Right cardiac atrium (tissue), 5 donors: ENCODE data around the gene CAMTA1. TPM values are rescaled to one million over a fixed set of nuclear protein-coding genes. Genes with fewer than 3 reads are reported as not detected.
A peak's percentile ranks its signal among the peaks of the same experiment; 100 is the strongest.

Experiments used
- ATAC-seq, 2 donors: fragments of 200-7000 bp; cut with Tn5 transposase; one replicate each; pipeline versions ENCODE4 v1.8.0 to v1.9.1; 2020; ENCODE audit warnings: moderate library complexity in 2 of 2, mild to moderate bottlenecking in 1 of 2
- DNase-seq, 3 donors: peaks; one replicate each; pipeline ENCODE4 v3.0.0-alpha.2; 2020
- H3K27ac ChIP-seq: one replicate; pipeline ENCODE4 v1.5.1; 2013; ENCODE audit warnings: mild to moderate bottlenecking, low read length, control low read depth, moderate library complexity
- H3K27me3 ChIP-seq: one replicate; pipeline ENCODE4 v1.6.1; 2013; ENCODE audit not compliant: control insufficient read depth, insufficient read depth
- H3K4me1 ChIP-seq: one replicate; pipeline ENCODE4 v1.6.1; 2013; ENCODE audit warnings: low read length; ENCODE audit not compliant: control insufficient read depth, insufficient read depth
- H3K4me3 ChIP-seq: one replicate; pipeline ENCODE4 v1.5.1; 2013; ENCODE audit warnings: low read length, control low read depth
- H3K9me3 ChIP-seq: one replicate; pipeline ENCODE4 v1.6.1; 2013; ENCODE audit warnings: low read length; ENCODE audit not compliant: control insufficient read depth
- WGBS: extraction: QIAGEN DNeasy Blood & Tissue Kit; methylation state at CpG from one replicate; pipeline ENCODE4 v1.1.7; 2013; 5-methylcytosine and 5-hydroxymethylcytosine counted together
- intact Hi-C, 4 donors: fragments of 100-400 bp; cut with DNase I; formaldehyde crosslinking; loops; one replicate each; pipeline versions ENCODE4 v1.11.0 to v1.14.0; 2022 to 2023
- polyA plus RNA-seq: library from polyadenylated mRNA; stranded (reverse); fragments of 200-250 nt; gene quantifications from one replicate; pipeline ENCODE4 v1.2.3, GENCODE V29; 2013
- total RNA-seq, 4 donors: library from RNA; stranded (reverse); fragmentation: NEBNext Ultra II Directional; extraction: Animal tissue kit (Norgen Biotek cat#: 25700); gene quantifications; one replicate each; pipeline ENCODE4 v1.2.1, GENCODE V29; 2021
- donor health status: healthy with polysubstance abuse.
- donor health status: DM: no; HTN: yes; CAD: no.
- donor health status: DM: no; HTN: no; CAD: no.
- donor health status: DM: no; HTN: yes; CAD: no; lungs with severe emphysema.
- donor health status: DM: yes; HTN: yes; CAD: no.

The CAMTA1 gene
- total and polyA plus RNA-seq, 5 donors = 155 to 334 (median 164) TPM

DNA sequence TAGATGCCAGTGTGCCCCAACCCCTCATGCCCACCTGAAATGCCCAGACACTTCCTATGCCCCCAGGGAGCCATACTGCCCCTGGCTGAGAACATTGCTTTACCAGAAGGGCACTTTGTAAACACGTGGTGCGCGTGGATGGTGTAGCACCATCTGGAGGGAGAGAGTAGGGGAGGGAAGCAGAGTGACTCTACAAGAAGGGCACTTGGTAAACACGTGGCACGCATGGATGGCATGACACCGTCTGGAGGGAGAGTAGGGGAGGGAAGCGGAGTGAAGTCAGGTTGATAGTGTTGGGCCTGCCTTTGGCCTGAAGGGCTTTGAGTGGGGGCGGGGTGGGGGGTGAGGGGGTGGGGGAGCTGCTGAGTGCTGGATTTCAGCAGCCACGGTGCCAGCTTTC is 661.8 kb downstream of the CAMTA1 start:
- ATAC-seq (peak in 1 of 2 donors; percentile 23), DNase-seq (no peak)
- WGBS = 71% methylated on average over 9 of the region's 9 CpGs
- H3K27ac ChIP-seq = no peak overlapping the region
- H3K4me3 ChIP-seq = no peak overlapping the region
- no peaks in the 10 kb centered on the region for H3K9me3 ChIP-seq
- intact Hi-C loops = no loop called here
- H3K4me1 ChIP-seq = no peaks in the 10 kb centered on the region
- no peaks in the 10 kb centered on the region for H3K27me3 ChIP-seq

DNA sequence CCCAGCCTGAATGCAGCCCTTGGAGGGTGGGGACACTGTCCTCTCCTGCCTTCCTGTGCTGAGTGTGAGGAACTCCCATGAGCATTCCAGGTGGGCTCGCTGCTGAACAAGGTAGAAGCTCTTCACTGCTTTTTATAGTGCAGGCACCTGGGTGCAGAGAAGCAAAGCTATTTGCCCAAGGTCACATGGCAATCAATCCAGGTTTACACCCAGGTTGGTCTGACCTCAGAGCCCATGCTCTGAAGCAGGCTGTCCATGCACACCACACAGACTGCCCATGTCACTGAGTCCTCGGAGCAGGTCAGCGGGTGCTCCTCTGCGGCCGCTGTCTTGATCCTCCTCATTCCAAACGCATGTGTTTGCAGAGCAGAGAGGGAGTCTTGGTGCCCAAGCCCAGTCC is 662.5 kb downstream of the CAMTA1 start:
- WGBS = 84% methylated on average over 6 of the region's 6 CpGs
- no peaks in the 10 kb centered on the region for H3K9me3 ChIP-seq
- intact Hi-C loops = no loop called here
- ATAC-seq (no peak), DNase-seq (no peak)
- no peak overlapping the region for H3K27ac ChIP-seq
- H3K27me3 ChIP-seq = no peaks in the 10 kb centered on the region
- no peaks in the 10 kb centered on the region for H3K4me1 ChIP-seq
- H3K4me3 ChIP-seq = no peak overlapping the region

DNA sequence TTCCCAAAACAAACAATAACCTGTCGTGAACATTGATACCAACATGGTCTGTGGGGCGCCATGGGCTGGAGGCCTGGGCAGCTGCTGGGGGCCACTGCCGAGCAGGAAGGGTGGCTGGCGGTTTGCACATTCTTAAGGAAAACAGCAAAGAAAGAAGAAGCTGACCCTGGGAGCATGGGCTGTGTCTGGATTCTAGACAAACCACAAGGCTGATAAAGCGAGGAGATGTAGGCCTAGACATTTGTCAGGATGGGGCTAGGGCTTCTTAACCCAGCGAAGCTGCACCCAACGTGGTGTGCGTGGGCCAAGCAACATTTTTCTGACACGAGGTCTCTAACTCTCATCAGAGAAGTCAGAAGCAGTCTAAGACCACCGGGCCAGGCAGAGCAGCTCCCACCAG is 663.7 kb downstream of the CAMTA1 start:
- 90% methylated on average over 10 of the region's 10 CpGs for WGBS
- intact Hi-C loops = no loop called here
- ATAC-seq (no peak), DNase-seq (no peak)
- Histone ChIP-seq H3K27me3 (no peaks in the 10 kb centered on the region), H3K4me1 (no peaks in the 10 kb centered on the region), H3K4me3 (no peak overlapping the region), H3K9me3 (no peaks in the 10 kb centered on the region), H3K27ac (no peak overlapping the region)

DNA sequence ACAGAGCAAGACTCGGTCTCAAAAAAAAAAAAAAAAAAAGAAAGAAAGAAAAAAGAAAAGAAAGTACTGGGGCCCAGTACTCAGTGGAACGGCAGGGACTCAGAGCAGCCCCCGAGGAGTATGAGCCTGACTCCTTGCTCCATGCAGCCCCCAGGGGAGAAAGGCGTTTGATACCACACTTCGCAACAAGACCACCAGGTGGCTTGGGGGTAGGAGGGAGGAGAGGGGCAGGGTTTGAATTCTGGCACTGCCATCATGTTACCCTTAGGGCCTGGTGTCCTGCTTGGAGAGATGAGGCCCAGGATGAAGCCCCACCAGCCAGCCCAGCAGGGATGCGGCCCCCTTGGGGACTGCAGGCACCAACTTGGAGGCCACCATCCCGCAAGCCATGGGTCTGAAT is 664.5 kb downstream of the CAMTA1 start:
- WGBS = 95% methylated on average over 7 of the region's 7 CpGs
- Histone ChIP-seq H3K4me1 (no peaks in the 10 kb centered on the region), H3K27me3 (no peaks in the 10 kb centered on the region), H3K4me3 (no peak overlapping the region), H3K9me3 (no peaks in the 10 kb centered on the region), H3K27ac (no peak overlapping the region)
- ATAC-seq (no peak), DNase-seq (no peak)
- intact Hi-C loops = loop anchor here (5.0 to 10.0 kb wide), 3 partner anchors 125 to 198 kb away; no protein-coding TSS in a partner anchor

DNA sequence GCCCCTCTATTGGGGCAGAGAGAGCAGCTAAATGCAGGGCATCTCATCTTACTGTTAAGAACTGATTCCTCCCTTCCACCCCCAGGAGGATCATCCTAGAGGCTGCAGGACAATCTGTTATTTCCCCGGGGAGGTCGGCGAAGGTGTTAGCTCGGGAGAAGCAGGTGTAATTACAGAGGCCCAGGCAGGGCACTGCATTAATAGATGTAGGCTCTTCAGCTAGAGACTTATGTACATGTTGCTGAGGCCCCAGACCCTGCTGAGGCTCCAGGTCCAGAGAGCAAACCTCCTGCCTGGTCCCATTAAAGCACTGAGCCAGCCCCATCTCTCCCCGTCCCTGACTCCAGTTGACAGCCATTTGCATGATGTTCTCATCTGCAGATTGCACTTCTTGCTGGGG is 665.6 kb downstream of the CAMTA1 start:
- peak in 1 of 3 donors; percentile 10 for DNase-seq
- intact Hi-C loops = loop anchor here (5.0 to 10.0 kb wide), 3 partner anchors 124 to 196 kb away; no protein-coding TSS in a partner anchor
- Histone ChIP-seq H3K27me3 (no peaks in the 10 kb centered on the region), H3K4me1 (no peaks in the 10 kb centered on the region), H3K4me3 (no peak overlapping the region), H3K9me3 (no peaks in the 10 kb centered on the region), H3K27ac (no peak overlapping the region)
- no peak for ATAC-seq
- WGBS = 86% methylated on average over 5 of the region's 5 CpGs

DNA sequence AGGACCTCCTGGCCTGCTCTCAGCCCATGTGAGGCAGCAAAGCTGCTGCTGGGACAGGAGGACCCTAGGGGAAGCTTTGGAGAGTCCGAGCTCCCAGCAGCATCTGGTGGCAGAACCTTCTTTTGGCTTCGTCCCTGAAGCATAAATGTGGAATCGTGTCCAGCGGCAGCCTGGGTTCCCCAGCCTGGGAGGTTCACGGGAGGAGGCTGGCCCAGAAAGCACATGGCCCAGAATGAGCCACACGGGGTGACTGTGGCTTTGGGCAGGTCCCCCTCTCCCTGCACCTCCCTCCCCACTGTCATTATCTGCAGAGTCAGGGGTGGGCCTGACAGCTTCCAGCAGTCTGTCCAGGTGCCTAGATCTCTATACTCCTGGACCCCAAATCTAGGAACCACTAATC is 667.8 kb downstream of the CAMTA1 start:
- no peaks in the 10 kb centered on the region for H3K4me1 ChIP-seq
- intact Hi-C loops = loop anchor here (5.0 to 10.0 kb wide), 3 partner anchors 122 to 194 kb away; no protein-coding TSS in a partner anchor
- no peaks in the 10 kb centered on the region for H3K27me3 ChIP-seq
- DNase-seq (no peak), ATAC-seq (no peak)
- 62% methylated on average over 6 of the region's 6 CpGs for WGBS
- no peak overlapping the region for H3K4me3 ChIP-seq
- no peak overlapping the region for H3K27ac ChIP-seq
- H3K9me3 ChIP-seq = no peaks in the 10 kb centered on the region

DNA sequence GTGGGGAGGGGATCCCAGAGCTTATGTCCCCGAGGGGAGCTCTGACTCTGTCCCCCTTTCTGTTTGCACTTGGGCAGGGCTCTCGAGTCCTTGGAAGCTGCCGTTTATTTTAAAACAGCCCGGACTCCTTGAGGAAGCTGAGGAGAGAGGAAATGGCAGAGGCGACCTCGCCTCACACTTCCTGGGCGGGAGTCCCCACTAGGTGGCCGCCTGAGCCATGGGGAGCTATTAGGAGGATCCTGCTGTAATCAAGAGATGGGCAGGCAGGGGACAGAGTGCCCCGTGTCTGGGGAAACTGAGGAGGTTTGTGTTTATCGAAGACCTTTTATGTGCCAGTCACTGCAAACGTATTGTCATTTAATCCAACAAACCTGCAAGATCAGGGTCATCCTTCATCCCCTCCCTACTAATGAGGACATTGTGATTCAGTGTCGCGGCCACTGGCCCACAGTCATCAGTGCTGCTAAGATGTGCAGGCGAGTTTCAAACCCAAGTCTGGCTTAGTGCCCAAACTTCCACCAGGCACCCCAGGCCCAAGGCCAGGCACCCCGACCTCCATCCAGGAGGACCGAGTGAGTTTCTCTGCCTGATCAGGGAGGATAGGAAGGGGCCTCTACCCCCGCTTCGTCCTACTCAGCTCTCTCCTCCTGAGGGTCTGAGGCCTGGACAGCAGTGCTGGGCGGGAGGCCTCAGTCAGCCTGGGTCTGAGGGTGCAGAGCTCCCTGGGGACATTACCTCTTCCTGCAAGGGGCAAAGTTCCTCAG is 669.0 kb downstream of the CAMTA1 start:
- no peak overlapping the region for H3K27ac ChIP-seq
- no peaks in the 10 kb centered on the region for H3K4me1 ChIP-seq
- ATAC-seq (peak; percentile 58 to 59), DNase-seq (peak in 2 of 3 donors; percentile 70 to 81)
- intact Hi-C loops = loop anchor here (5.0 to 10.0 kb wide), 3 partner anchors 121 to 193 kb away; no protein-coding TSS in a partner anchor
- no peak overlapping the region for H3K4me3 ChIP-seq
- WGBS = 53% methylated on average over 19 of the region's 19 CpGs
- H3K9me3 ChIP-seq = no peaks in the 10 kb centered on the region
- H3K27me3 ChIP-seq = no peaks in the 10 kb centered on the region

DNA sequence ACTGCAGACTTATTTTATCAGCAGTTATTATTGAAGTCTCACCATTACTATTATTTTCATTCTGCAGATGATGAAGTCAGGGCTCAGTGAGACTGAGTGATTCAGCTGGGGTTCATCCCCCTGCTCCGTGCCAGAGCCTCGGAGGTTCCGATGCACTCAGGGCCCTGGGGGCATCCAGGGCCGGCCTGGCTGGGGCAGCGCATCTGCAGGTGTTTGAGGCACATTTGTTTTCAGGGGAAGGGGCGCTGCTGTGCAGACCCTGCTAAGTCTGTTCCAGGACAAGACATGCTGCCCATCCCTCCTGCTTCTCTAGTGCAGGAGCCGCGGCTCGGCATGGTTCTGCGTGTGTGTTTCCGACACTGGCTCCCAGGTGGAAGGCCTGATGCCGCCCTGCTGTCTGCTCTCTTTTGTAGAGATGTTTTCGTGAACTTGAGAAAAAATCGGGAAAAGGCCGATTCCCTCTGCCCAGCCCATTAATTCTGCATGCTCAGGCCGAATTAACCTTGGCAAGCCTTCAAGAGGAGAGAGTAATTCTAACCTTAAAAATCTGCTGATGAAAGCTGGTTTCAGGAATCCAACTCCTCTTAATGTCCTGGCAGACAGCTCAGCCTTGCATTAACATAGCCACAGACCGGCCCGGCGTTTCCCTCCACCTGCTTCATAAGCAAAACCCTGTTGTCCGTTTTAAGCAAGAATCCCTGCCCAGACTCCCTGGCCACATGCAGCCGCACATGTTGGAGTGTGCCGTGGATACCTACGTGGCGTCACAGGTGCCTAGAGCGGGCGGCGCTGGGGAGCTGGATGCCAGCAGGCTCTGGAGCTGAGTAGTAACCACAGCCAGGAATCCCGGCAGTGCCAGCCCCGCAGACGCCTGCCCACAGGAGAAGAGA is 669.9 kb downstream of the CAMTA1 start:
- DNase-seq = no peak
- Histone ChIP-seq H3K4me3 (no peak overlapping the region), H3K4me1 (no peaks in the 10 kb centered on the region), H3K27ac (no peak overlapping the region), H3K9me3 (no peaks in the 10 kb centered on the region), H3K27me3 (no peaks in the 10 kb centered on the region)
- 76% methylated on average over 30 of the region's 30 CpGs for WGBS
- ATAC-seq = peak in 1 of 2 donors; percentile 19
- intact Hi-C loops = loop anchor here (5.0 to 10.0 kb wide), 3 partner anchors 120 to 192 kb away; no protein-coding TSS in a partner anchor

DNA sequence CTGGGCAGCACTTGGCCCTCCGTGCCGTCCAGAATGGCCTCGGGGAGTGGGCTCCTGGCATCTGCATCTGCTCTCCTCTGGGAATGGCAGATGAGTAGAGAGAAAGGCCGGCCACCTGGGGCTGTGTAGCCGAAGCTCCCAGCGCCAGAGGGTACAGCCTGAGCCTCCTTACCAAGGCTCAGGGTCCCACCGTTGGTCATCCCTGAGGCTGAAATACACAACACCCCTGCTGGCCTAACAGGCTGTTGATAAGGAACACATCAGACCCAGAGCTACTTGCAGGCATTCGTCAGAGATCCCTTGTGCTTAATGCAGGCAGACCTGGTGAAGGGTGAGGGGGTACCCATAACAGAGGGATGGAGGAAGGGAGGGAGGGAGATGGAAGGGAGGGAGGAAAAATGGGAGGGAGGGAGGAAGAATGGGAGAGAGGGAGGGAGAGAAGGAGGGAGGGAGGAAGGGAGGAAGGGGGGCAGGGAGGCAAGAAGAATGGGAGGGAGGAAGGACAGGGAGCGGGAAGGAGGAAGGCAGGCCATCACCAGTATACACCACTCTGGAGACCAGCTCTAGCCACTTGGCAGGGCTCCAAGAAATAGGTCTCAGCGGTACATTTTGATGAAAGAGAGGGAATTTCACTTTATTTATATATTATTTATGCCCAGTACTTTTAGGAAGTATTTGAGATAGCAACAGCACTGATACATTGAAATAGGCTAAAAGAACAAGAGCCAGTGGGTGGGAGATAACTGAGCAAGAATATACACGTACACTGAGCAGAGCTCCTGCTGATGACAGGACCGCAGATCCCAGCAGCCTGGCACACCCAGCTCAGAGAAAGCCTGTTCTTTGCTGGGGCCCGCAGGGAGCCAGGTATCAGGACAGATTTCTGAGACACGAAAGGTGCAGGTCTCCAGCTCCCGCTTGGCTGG is 670.8 kb downstream of the CAMTA1 start:
- ATAC-seq = no peak
- intact Hi-C loops = loop anchor here in 1 of 4 donors (10.0 kb wide), 2 partner anchors 119 to 189 kb away; no protein-coding TSS in a partner anchor
- H3K9me3 ChIP-seq = no peaks in the 10 kb centered on the region
- 72% methylated on average over 15 of the region's 15 CpGs for WGBS
- no peak overlapping the region for H3K4me3 ChIP-seq
- no peaks in the 10 kb centered on the region for H3K27me3 ChIP-seq
- peak in 1 of 3 donors; percentile 16 for DNase-seq
- H3K4me1 ChIP-seq = no peaks in the 10 kb centered on the region
- H3K27ac ChIP-seq = no peak overlapping the region

DNA sequence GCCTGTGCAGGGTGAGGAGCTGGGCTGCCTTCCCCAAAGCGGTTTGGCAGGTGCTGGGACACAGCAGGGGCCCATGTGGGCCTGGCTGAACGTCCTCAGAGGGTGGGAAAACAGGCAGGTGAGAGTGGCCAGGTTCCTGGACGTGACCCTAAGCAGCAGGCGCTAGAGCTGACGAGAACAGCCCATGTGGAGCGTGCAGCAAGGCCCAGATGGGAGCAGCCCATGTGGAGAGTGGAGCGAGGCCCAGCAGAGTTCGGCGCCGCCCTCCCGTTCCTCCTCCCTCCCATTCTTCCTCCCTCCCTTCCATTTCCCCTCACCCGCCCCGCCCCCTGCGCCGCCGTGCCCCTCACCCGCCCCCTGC is 671.4 kb downstream of the CAMTA1 start:
- 83% methylated on average over 13 of the region's 17 CpGs for WGBS
- ATAC-seq = no peak

More for the DNA sequence above, 671.4 kb downstream of the CAMTA1 start:
- H3K4me1 ChIP-seq = no peaks in the 10 kb centered on the region
- no peak overlapping the region for H3K27ac ChIP-seq
- intact Hi-C loops = loop anchor here in 1 of 4 donors (10.0 kb wide), 2 partner anchors 118 to 188 kb away; no protein-coding TSS in a partner anchor
- no peak overlapping the region for H3K4me3 ChIP-seq
- DNase-seq = no peak
- H3K27me3 ChIP-seq = no peaks in the 10 kb centered on the region
- no peaks in the 10 kb centered on the region for H3K9me3 ChIP-seq
